CD8-positive, alpha-beta memory T cell (primary cell): ENCODE measurements around the gene PUM2. TPM values are rescaled to one million over a fixed set of nuclear protein-coding genes. Genes with fewer than 3 reads are reported as not detected.
A peak's percentile ranks its signal among the peaks of the same experiment; 100 is the strongest.

Source experiments
- CTCF ChIA-PET: fragments of 350-600 bp; sonication (Branson Sonifier 250); formaldehyde crosslinking; loops from one replicate; lab custom pipeline; 2021; ENCODE audit warnings: antibody characterized with exemption; lab: Charles Lee
- POLR2A ChIA-PET: fragments of 350-600 bp; sonication (Branson Sonifier 250); formaldehyde crosslinking; loops from one replicate; lab custom pipeline; 2021; ENCODE audit warnings: antibody characterized with exemption; lab: Charles Lee
- DNase-seq, 5 donors: peaks; one replicate each; pipeline versions ENCODE4 v3.0.0 to v3.0.0-alpha.2; 2020 to 2022; ENCODE audit warnings: mixed read lengths in 1 of 5
- H3K27ac ChIP-seq: one replicate; pipeline ENCODE4 v1.7.0; 2013; ENCODE audit warnings: low read depth, mild to moderate bottlenecking, low read length, moderate library complexity
- H3K27me3 ChIP-seq: 2 replicates; pipeline ENCODE4 v1.7.0; 2013; ENCODE audit warnings: low read length, mild to moderate bottlenecking; ENCODE audit not compliant: insufficient read depth, poor library complexity, severe bottlenecking
- H3K36me3 ChIP-seq: 2 replicates; pipeline ENCODE4 v1.7.0; 2013; ENCODE audit warnings: mild to moderate bottlenecking, low read length, moderate library complexity; ENCODE audit not compliant: insufficient read depth
- H3K4me1 ChIP-seq: 2 replicates; pipeline ENCODE4 v1.7.0; 2013; ENCODE audit warnings: mild to moderate bottlenecking, low read length, moderate library complexity; ENCODE audit not compliant: insufficient read depth
- H3K4me3 ChIP-seq: 2 replicates; pipeline ENCODE4 v1.7.0; 2013; ENCODE audit warnings: mild to moderate bottlenecking, low read length
- H3K9me3 ChIP-seq: 2 replicates; pipeline ENCODE4 v1.7.0; 2013; ENCODE audit warnings: mild to moderate bottlenecking, low read length
- H3K27ac Mint-ChIP-seq, 8 donors: one replicate each; pipeline ENCODE4 v1.8.0; 2020 to 2021; ENCODE audit warnings: mixed read lengths in 8 of 8, mild to moderate bottlenecking in 6 of 8, inconsistent platforms in 3 of 8, moderate library complexity in 3 of 8
- H3K27me3 Mint-ChIP-seq, 2 donors: one replicate each; pipeline ENCODE4 v1.8.0; 2020 to 2021; ENCODE audit warnings: mixed read lengths in 2 of 2, mild to moderate bottlenecking in 1 of 2, moderate library complexity in 1 of 2
- H3K36me3 Mint-ChIP-seq, 3 donors: one replicate each; pipeline ENCODE4 v1.8.0; 2020 to 2021; ENCODE audit warnings: mixed read lengths in 3 of 3, inconsistent platforms in 1 of 3, mild to moderate bottlenecking in 1 of 3
- H3K4me1 Mint-ChIP-seq, 3 donors: one replicate each; pipeline ENCODE4 v1.8.0; 2020 to 2021; ENCODE audit warnings: mixed read lengths in 3 of 3, inconsistent platforms in 1 of 3, mild to moderate bottlenecking in 1 of 3
- H3K4me3 Mint-ChIP-seq, 7 donors: one replicate each; pipeline ENCODE4 v1.8.0; 2020 to 2021; ENCODE audit warnings: mixed read lengths in 7 of 7, mild to moderate bottlenecking in 6 of 7, moderate library complexity in 4 of 7, inconsistent platforms in 2 of 7
- H3K9me3 Mint-ChIP-seq, 5 donors: one replicate each; pipeline ENCODE4 v1.8.0; 2020 to 2022; ENCODE audit warnings: mixed read lengths in 5 of 5, mild to moderate bottlenecking in 3 of 5, moderate library complexity in 2 of 5, inconsistent platforms in 1 of 5
- polyA plus RNA-seq: library from polyadenylated mRNA; unstranded; fragments of 300-500 nt; fragmentation: Illumina TruSeq; gene quantifications from one replicate; pipeline ENCODE4 v1.2.3, GENCODE V29; 2021
- total RNA-seq, 2 experiments: library from RNA; stranded (reverse); gene quantifications; one replicate each; pipeline ENCODE4 v1.2.3, GENCODE V29; 2021

Gene PUM2
- total and polyA plus RNA-seq, 3 experiments from 2014 or later, result 17.0 to 121 (median 120) TPM

GRCh38 chr2:20348542-20348941 lies 2.1 kb downstream of the PUM2 start:
- Mint-ChIP-seq H3K27ac (peak overlapping the region in 7 of 8 donors; percentile 12 to 92 (median 81)), H3K27me3 (no peaks in the 10 kb centered on the region), H3K4me1 (peaks cover 54 to 63% (median 62%) of the 10 kb centered on the region in 3 donors), H3K36me3 (peaks cover 0 to 23% (median 8%) of the 10 kb centered on the region in 3 donors), H3K4me3 (peak overlapping the region in 3 of 7 donors; percentile 92 to 94 (median 94)), H3K9me3 (no peaks in the 10 kb centered on the region)
- no peak overlapping the region for H3K27ac ChIP-seq
- peak overlapping the region; percentile 82 for H3K4me3 ChIP-seq
- H3K4me1 ChIP-seq, result peaks cover 70% of the 10 kb centered on the region
- POLR2A ChIA-PET, result no interaction called here
- no peaks in the 10 kb centered on the region for H3K36me3 ChIP-seq
- CTCF ChIA-PET, result interaction anchor here (1.0 to 1.5 kb wide), 2 partner anchors 22 to 303 kb away, joined by 3 to 4 read pairs; no protein-coding TSS in a partner anchor
- H3K27me3 ChIP-seq, result no peaks in the 10 kb centered on the region
- no peaks in the 10 kb centered on the region for H3K9me3 ChIP-seq
- no peak for DNase-seq

GRCh38 chr2:20346565-20347381 lies 3.9 kb downstream of the PUM2 start:
- H3K36me3 ChIP-seq, result no peaks in the 10 kb centered on the region
- Mint-ChIP-seq H3K36me3 (peaks cover 0 to 23% (median 8%) of the 10 kb centered on the region in 3 donors), H3K27ac (peak overlapping the region in 7 of 8 donors; percentile 3 to 77 (median 52)), H3K4me3 (peak overlapping the region; percentile 45 to 77 (median 54)), H3K4me1 (peaks cover 61 to 80% (median 75%) of the 10 kb centered on the region in 3 donors), H3K27me3 (no peaks in the 10 kb centered on the region), H3K9me3 (no peaks in the 10 kb centered on the region)
- H3K27me3 ChIP-seq, result no peaks in the 10 kb centered on the region
- ChIA-PET CTCF (interaction anchor here (1.4 to 1.5 kb wide), 3 partner anchors 17 to 65 kb away, joined by 4 to 5 read pairs (median 4); no protein-coding TSS in a partner anchor), POLR2A (no interaction called here)
- H3K4me3 ChIP-seq, result no peak overlapping the region
- no peaks in the 10 kb centered on the region for H3K9me3 ChIP-seq
- peaks cover 66% of the 10 kb centered on the region for H3K4me1 ChIP-seq
- no peak for DNase-seq
- H3K27ac ChIP-seq, result no peak overlapping the region

- H3K4me3 ChIP-seq, result no peak overlapping the region
- Mint-ChIP-seq H3K27me3 (no peaks in the 10 kb centered on the region), H3K4me1 (peaks cover 72 to 98% (median 93%) of the 10 kb centered on the region in 3 donors), H3K4me3 (peak overlapping the region in 1 of 7 donors; percentile 74), H3K9me3 (no peaks in the 10 kb centered on the region), H3K27ac (peak overlapping the region in 2 of 8 donors; percentile 13 to 47), H3K36me3 (peaks cover 0 to 30% (median 3%) of the 10 kb centered on the region in 3 donors)
- H3K9me3 ChIP-seq, result no peaks in the 10 kb centered on the region
- H3K4me1 ChIP-seq, result peaks cover 82% of the 10 kb centered on the region
- DNase-seq, result no peak
- no peaks in the 10 kb centered on the region for H3K27me3 ChIP-seq
- H3K27ac ChIP-seq, result no peak overlapping the region
- H3K36me3 ChIP-seq, result peaks cover 3% of the 10 kb centered on the region
- ChIA-PET CTCF (interaction anchor here (2.1 kb wide), 1 partner anchor 17 kb away, joined by 8 read pairs; no protein-coding TSS in a partner anchor), POLR2A (no interaction called here)
Observed at GRCh38 chr2:20343128-20343527, 7.5 kb downstream of the PUM2 start.

- H3K36me3 ChIP-seq, result peaks cover 3% of the 10 kb centered on the region
- Mint-ChIP-seq H3K4me1 (peaks cover 78 to 99% (median 94%) of the 10 kb centered on the region in 3 donors), H3K27ac (no peak overlapping the region), H3K4me3 (peak overlapping the region in 3 of 7 donors; percentile 45 to 79 (median 65)), H3K36me3 (peaks cover 0 to 22% (median 0%) of the 10 kb centered on the region in 3 donors), H3K27me3 (no peaks in the 10 kb centered on the region), H3K9me3 (no peaks in the 10 kb centered on the region)
- ChIA-PET CTCF (interaction anchor here (1.8 to 2.8 kb wide), 2 partner anchors 12 to 312 kb away, joined by 3 to 17 read pairs; partner anchors contain the start of gene HS1BP3), POLR2A (no interaction called here)
- no peak for DNase-seq
- H3K4me3 ChIP-seq, result no peak overlapping the region
- no peak overlapping the region for H3K27ac ChIP-seq
- H3K27me3 ChIP-seq, result no peaks in the 10 kb centered on the region
- H3K9me3 ChIP-seq, result no peaks in the 10 kb centered on the region
- peaks cover 84% of the 10 kb centered on the region for H3K4me1 ChIP-seq
Observed at GRCh38 chr2:20339012-20339411, 11.6 kb downstream of the PUM2 start.

- no peak overlapping the region for H3K27ac ChIP-seq
- H3K27me3 ChIP-seq, result no peaks in the 10 kb centered on the region
- peaks cover 60% of the 10 kb centered on the region for H3K4me1 ChIP-seq
- Mint-ChIP-seq H3K9me3 (peaks cover 0 to 10% (median 5%) of the 10 kb centered on the region in 5 donors), H3K36me3 (peaks cover 9 to 41% (median 9%) of the 10 kb centered on the region in 3 donors), H3K4me3 (peak overlapping the region in 6 of 7 donors; percentile 12 to 80 (median 50)), H3K4me1 (peaks cover 89 to 99% (median 98%) of the 10 kb centered on the region in 3 donors), H3K27ac (peak overlapping the region in 6 of 8 donors; percentile 17 to 59 (median 56)), H3K27me3 (no peaks in the 10 kb centered on the region)
- H3K9me3 ChIP-seq, result no peaks in the 10 kb centered on the region
- DNase-seq, result no peak
- peaks cover 3% of the 10 kb centered on the region for H3K36me3 ChIP-seq
- H3K4me3 ChIP-seq, result no peak overlapping the region
- CTCF ChIA-PET, result interaction anchor here (1.5 to 2.1 kb wide), 2 partner anchors 8 to 10 kb away, joined by 4 to 11 read pairs; no protein-coding TSS in a partner anchor
- POLR2A ChIA-PET, result no interaction called here
Observed at GRCh38 chr2:20334605-20335203, 15.9 kb downstream of the PUM2 start.

GRCh38 chr2:20333738-20334137 lies 16.9 kb downstream of the PUM2 start:
- CTCF ChIA-PET, result no interaction called here
- Mint-ChIP-seq H3K27me3 (no peaks in the 10 kb centered on the region), H3K36me3 (peaks cover 9 to 41% (median 9%) of the 10 kb centered on the region in 3 donors), H3K9me3 (peaks cover 0 to 12% (median 5%) of the 10 kb centered on the region in 5 donors), H3K27ac (peak overlapping the region; percentile 3 to 83 (median 62)), H3K4me3 (peak overlapping the region in 5 of 7 donors; percentile 3 to 73 (median 61)), H3K4me1 (peaks cover 88 to 100% (median 96%) of the 10 kb centered on the region in 3 donors)
- no peaks in the 10 kb centered on the region for H3K27me3 ChIP-seq
- H3K4me3 ChIP-seq, result no peak overlapping the region
- POLR2A ChIA-PET, result interaction anchor here (0.5 kb wide), 1 partner anchor 16 kb away, joined by 3 read pairs; no protein-coding TSS in a partner anchor
- peaks cover 56% of the 10 kb centered on the region for H3K4me1 ChIP-seq
- no peak for DNase-seq
- peaks cover 3% of the 10 kb centered on the region for H3K36me3 ChIP-seq
- H3K27ac ChIP-seq, result no peak overlapping the region
- no peaks in the 10 kb centered on the region for H3K9me3 ChIP-seq

GRCh38 chr2:20330192-20330591 lies 20.5 kb downstream of the PUM2 start:
- Histone ChIP-seq H3K27ac (no peak overlapping the region), H3K4me3 (no peak overlapping the region), H3K27me3 (no peaks in the 10 kb centered on the region), H3K4me1 (peaks cover 41% of the 10 kb centered on the region), H3K9me3 (no peaks in the 10 kb centered on the region), H3K36me3 (no peaks in the 10 kb centered on the region)
- POLR2A ChIA-PET, result no interaction called here
- Mint-ChIP-seq H3K27ac (peak overlapping the region in 3 of 8 donors; percentile 26 to 70 (median 70)), H3K4me1 (peaks cover 82 to 97% (median 94%) of the 10 kb centered on the region in 3 donors), H3K27me3 (no peaks in the 10 kb centered on the region), H3K4me3 (no peak overlapping the region), H3K36me3 (peaks cover 9 to 61% (median 13%) of the 10 kb centered on the region in 3 donors), H3K9me3 (peaks cover 0 to 12% (median 5%) of the 10 kb centered on the region in 5 donors)
- CTCF ChIA-PET, result interaction anchor here (1.5 kb wide), 1 partner anchor 16 kb away, joined by 4 read pairs; no protein-coding TSS in a partner anchor
- no peak for DNase-seq
